ENCODE results near the gene KRTAP2-3.
"Not testable (repeated sequence)": the region's sequence is repeated elsewhere in the genome, so short reads cannot be mapped to it uniquely, and the experiment has no call there.

KRTAP2-3 gene

GRCh38 chr17:41103896-41104295, 44.0 kb upstream of the KRTAP2-3 start:
- H3K27ac ChIP-seq (ENCODE audit: low read length), result no peak overlapping the region
- TF ChIP-seq EZH2phosphoT487 (IDR thresholded peaks at IDR 0.05; ENCODE audit: low read depth), result no peak
- TF ChIP-seq CTCF (IDR thresholded peaks at IDR 0.05; ENCODE audit: low read depth, low read length), result no peak

DNA sequence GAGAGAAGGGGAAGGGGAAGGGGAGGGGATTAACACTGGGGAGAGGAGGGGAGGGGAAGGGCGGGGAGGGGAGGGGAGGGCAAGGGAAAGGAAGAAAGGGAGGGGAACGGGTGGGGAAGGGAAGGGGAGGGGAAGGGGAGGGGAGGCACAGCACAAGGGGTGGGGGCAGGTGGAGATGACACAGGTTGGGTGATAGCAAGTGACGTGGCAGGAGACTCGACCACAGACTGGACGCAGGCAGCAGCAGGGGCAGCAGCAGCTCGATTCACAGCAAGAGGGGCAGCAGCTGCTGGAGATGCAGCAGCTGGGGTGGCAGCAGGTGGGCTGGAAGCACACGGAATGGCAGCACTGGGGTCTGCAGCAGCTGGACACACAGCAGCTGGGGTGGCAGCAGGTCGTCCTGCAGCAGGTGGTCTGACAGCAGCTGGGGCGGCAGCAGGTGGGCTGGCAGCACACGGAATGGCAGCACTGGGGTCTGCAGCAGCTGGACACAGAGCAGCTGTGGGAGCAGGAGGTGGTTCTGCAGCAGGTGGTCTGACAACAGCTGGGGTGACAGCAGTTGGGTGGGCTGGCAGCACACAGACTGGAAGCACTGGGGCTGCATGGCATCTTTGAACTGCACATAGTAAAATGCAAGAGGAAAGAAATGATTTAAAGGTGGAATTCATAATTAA, 41.8 kb upstream of the KRTAP2-3 start, which contains the start of gene KRTAP4-16:
Gene KRTAP4-16, minus strand, starts transcription at position 624 of the 674 bp plus-strand sequence. Its CDS starts 0 bp downstream, at position 624.
- Histone ChIP-seq H3K27me3 (ENCODE audit: low read depth, low read length) (no peaks in the 10 kb centered on the region), H3K36me3 (replicated peaks; ENCODE audit: low read depth, low read length) (no peaks in the 10 kb centered on the region), H3K79me2 (ENCODE audit: low read length) (no peaks in the 10 kb centered on the region), H4K20me1 (ENCODE audit: insufficient read depth, low read length) (no peaks in the 10 kb centered on the region), H3K4me1 (ENCODE audit: low read length) (no peaks in the 10 kb centered on the region), H3K4me3 (ENCODE audit: low read length) (no peak within 1 kb of the TSS), H3K9ac (ENCODE audit: low read length) (no peak within 1 kb of the TSS), H3K9me3 (ENCODE audit: insufficient read depth, low read length) (no peaks in the 10 kb centered on the region), H2AFZ (ENCODE audit: low read depth, low read length) (no peak within 1 kb of the TSS), H3K27ac (ENCODE audit: low read length) (no peak within 1 kb of the TSS), H3K4me2 (ENCODE audit: low read length) (no peak within 1 kb of the TSS)
- TF ChIP-seq EZH2phosphoT487 (IDR thresholded peaks at IDR 0.05; ENCODE audit: low read depth) (no peak), CTCF (IDR thresholded peaks at IDR 0.05; ENCODE audit: low read depth, low read length) (no peak)

More at GRCh38 chr17:41103896-41104295, 44.0 kb upstream of the KRTAP2-3 start:
- Histone ChIP-seq H3K79me2 (ENCODE audit: low read length) (no peaks in the 10 kb centered on the region), H3K4me2 (ENCODE audit: low read length) (no peak overlapping the region), H4K20me1 (ENCODE audit: insufficient read depth, low read length) (no peaks in the 10 kb centered on the region), H2AFZ (ENCODE audit: low read depth, low read length) (no peak overlapping the region), H3K4me3 (ENCODE audit: low read length) (no peak overlapping the region), H3K9me3 (ENCODE audit: insufficient read depth, low read length) (no peaks in the 10 kb centered on the region), H3K4me1 (ENCODE audit: low read length) (no peaks in the 10 kb centered on the region), H3K27me3 (ENCODE audit: low read depth, low read length) (no peaks in the 10 kb centered on the region), H3K9ac (ENCODE audit: low read length) (no peak overlapping the region), H3K36me3 (replicated peaks; ENCODE audit: low read depth, low read length) (no peaks in the 10 kb centered on the region)

DNA sequence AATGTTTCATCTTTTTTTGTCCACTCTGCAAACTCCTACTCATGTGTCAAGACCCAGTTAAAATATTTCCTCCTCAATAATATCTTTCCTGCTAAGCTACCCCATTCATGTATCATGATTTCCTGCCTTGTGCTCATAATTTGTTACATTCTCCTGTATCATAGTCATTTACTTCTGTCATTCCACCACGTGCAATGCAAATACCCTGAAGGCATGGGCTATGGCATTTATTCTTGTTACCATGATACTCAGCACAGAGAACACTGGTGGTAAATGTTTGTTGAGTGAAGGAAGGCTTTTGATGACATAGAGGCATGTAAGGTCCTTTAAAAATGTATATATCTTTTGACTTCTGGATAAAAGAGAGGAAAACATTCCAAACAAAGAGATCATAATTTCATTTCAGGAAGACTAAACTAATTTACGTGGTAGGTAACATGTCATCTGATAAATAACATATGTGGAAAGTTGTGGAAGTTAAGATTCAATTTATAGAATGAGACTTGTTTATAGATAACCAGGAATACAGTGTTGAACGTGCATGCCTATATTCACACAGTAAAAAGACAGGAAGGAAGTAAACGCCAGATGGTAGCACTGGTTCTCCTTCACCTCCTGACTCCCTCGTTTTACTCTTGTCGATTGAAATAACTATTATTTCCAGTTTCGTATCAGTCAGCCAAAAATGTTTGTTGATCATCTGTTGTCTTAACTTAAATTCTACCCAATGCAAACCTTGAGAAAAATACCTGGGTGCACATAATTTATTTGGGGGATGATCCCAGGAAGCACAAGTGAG, 40.0 kb upstream of the KRTAP2-3 start:
- H3K9ac ChIP-seq (ENCODE audit: low read length); H3K4me1 ChIP-seq (ENCODE audit: low read length); H4K20me1 ChIP-seq (ENCODE audit: insufficient read depth, low read length); H3K36me3 ChIP-seq (replicated peaks; ENCODE audit: low read depth, low read length); H3K4me2 ChIP-seq (ENCODE audit: low read length); H2AFZ ChIP-seq (ENCODE audit: low read depth, low read length); H3K4me3 ChIP-seq (ENCODE audit: low read length); H3K27ac ChIP-seq (ENCODE audit: low read length); H3K9me3 ChIP-seq (ENCODE audit: insufficient read depth, low read length); H3K79me2 ChIP-seq (ENCODE audit: low read length); H3K27me3 ChIP-seq (ENCODE audit: low read depth, low read length): not testable (repeated sequence)

GRCh38 chr17:41098481-41098880, 38.6 kb upstream of the KRTAP2-3 start:
- no peaks in the 10 kb centered on the region for H3K27me3 ChIP-seq (ENCODE audit: low read depth, low read length)
- TF ChIP-seq EZH2phosphoT487 (IDR thresholded peaks at IDR 0.05; ENCODE audit: low read depth) (no peak), CTCF (IDR thresholded peaks at IDR 0.05; ENCODE audit: low read depth, low read length) (no peak)
- no peaks in the 10 kb centered on the region for H4K20me1 ChIP-seq (ENCODE audit: insufficient read depth, low read length)
- H3K4me3 ChIP-seq (ENCODE audit: low read length), result no peak overlapping the region
- no peaks in the 10 kb centered on the region for H3K36me3 ChIP-seq (replicated peaks; ENCODE audit: low read depth, low read length)
- no peak overlapping the region for H3K27ac ChIP-seq (ENCODE audit: low read length)
- H3K4me1 ChIP-seq (ENCODE audit: low read length), result no peaks in the 10 kb centered on the region
- H2AFZ ChIP-seq (ENCODE audit: low read depth, low read length), result no peak overlapping the region
- H3K9ac ChIP-seq (ENCODE audit: low read length), result no peak overlapping the region
- no peaks in the 10 kb centered on the region for H3K9me3 ChIP-seq (ENCODE audit: insufficient read depth, low read length)
- H3K79me2 ChIP-seq (ENCODE audit: low read length), result no peaks in the 10 kb centered on the region
- no peak overlapping the region for H3K4me2 ChIP-seq (ENCODE audit: low read length)

Measured in OCI-LY3 (cell line).